Fibroblast of lung (primary cell): ENCODE measurements around the gene GYG1. TPM values are rescaled to one million over a fixed set of nuclear protein-coding genes. Genes with fewer than 3 reads are reported as not detected.

ENCODE experiments used
- DNase-seq, 2 donors: peaks; one replicate each; pipeline versions ENCODE4 v3.0.0 to v3.0.0-alpha.2; 2010; ENCODE audit warnings: low read depth in 2 of 2
- H2AFZ ChIP-seq: 2 replicates; pipeline ENCODE4 v1.5.1; 2012; ENCODE audit warnings: low read length, control low read depth, inconsistent platforms
- H3K27ac ChIP-seq: 2 replicates; pipeline ENCODE4 v1.5.1; 2011; ENCODE audit warnings: low read length, control low read depth; ENCODE audit not compliant: insufficient read depth
- H3K27me3 ChIP-seq: 2 replicates; pipeline ENCODE4 v1.5.1; 2011; ENCODE audit warnings: mild to moderate bottlenecking, low read length; ENCODE audit not compliant: control insufficient read depth, insufficient read depth
- H3K36me3 ChIP-seq: 2 replicates; pipeline ENCODE4 v1.5.1; 2011; ENCODE audit warnings: low read length; ENCODE audit not compliant: control insufficient read depth, insufficient read depth
- H3K4me1 ChIP-seq: 2 replicates; pipeline ENCODE4 v1.5.1; 2011; ENCODE audit warnings: low read length; ENCODE audit not compliant: control insufficient read depth, insufficient read depth; ENCODE audit errors: extremely low read depth
- H3K4me2 ChIP-seq: 2 replicates; pipeline ENCODE4 v1.5.1; 2011; ENCODE audit warnings: low read length, control low read depth; ENCODE audit not compliant: insufficient read depth; ENCODE audit errors: extremely low read depth
- H3K4me3 ChIP-seq, 4 experiments: fragments of 200-600 bp in 1 of 4; sonication (generic) in 1 of 4; replicated peaks in 1 of 4; 2 replicates each; pipeline ENCODE4 v1.5.1; 2011 to 2016; ENCODE audit warnings: low read length in 4 of 4, low read depth in 3 of 4, mild to moderate bottlenecking in 3 of 4, control low read depth in 2 of 4, inconsistent platforms in 1 of 4, mixed read lengths in 1 of 4; ENCODE audit not compliant: insufficient read depth in 1 of 4; ENCODE audit errors: control extremely low read depth in 1 of 4
- H3K79me2 ChIP-seq: 2 replicates; pipeline ENCODE4 v1.5.1; 2012; ENCODE audit warnings: mild to moderate bottlenecking, low read length, inconsistent platforms; ENCODE audit not compliant: control insufficient read depth, insufficient read depth
- H3K9ac ChIP-seq: 2 replicates; pipeline ENCODE4 v1.5.1; 2011; ENCODE audit warnings: mild to moderate bottlenecking, low read length, control low read depth; ENCODE audit not compliant: insufficient read depth
- H3K9me3 ChIP-seq: 2 replicates; pipeline ENCODE4 v1.5.1; 2012; ENCODE audit warnings: low read depth, low read length; ENCODE audit not compliant: control insufficient read depth, insufficient read depth
- H4K20me1 ChIP-seq: 2 replicates; pipeline ENCODE4 v1.5.1; 2011; ENCODE audit warnings: low read length; ENCODE audit not compliant: control insufficient read depth, insufficient read depth; ENCODE audit errors: extremely low read depth
- CTCF ChIP-seq, 2 donors: IDR thresholded peaks in 1 of 2; conservative IDR thresholded peaks in 1 of 2; 1 replicate in 1 of 2; 2 replicates in 1 of 2; pipeline ENCODE4 v1.5.1; 2011 to 2012; ENCODE audit warnings: low read length in 2 of 2, control low read depth in 1 of 2, inconsistent platforms in 1 of 2, low read depth in 1 of 2, mild to moderate bottlenecking in 1 of 2
- EZH2 ChIP-seq: IDR thresholded peaks from 2 replicates; pipeline ENCODE4 v1.5.1; 2012; ENCODE audit warnings: low read length, control low read depth, mild to moderate bottlenecking; ENCODE audit errors: missing control alignments
- polyA plus RNA-seq, 2 donors: library from polyadenylated mRNA; depleted of rRNA in 1 of 2; stranded (reverse) in 1 of 2; unstranded in 1 of 2; fragments of >200 nt; gene quantifications; 2 replicates each; pipeline ENCODE4 v1.2.1, GENCODE V29; 2011 to 2012; ENCODE audit warnings: missing spikeins in 1 of 2
- total RNA-seq: library from RNA; depleted of rRNA; stranded (reverse); fragments of >200 nt; gene quantifications from 2 replicates; pipeline ENCODE4 v1.2.1, GENCODE V29; 2014

Gene GYG1
- total and polyA plus RNA-seq, 2 donors (not counting 1 experiment from before 2014, with no cell fraction given) = 71.5 to 224 TPM

- Histone ChIP-seq H3K4me3 (no peak overlapping the region), H3K4me2 (no peak overlapping the region), H3K4me1 (peaks cover 5% of the 10 kb centered on the region), H3K27ac (peak overlapping the region; percentile 83), H2AFZ (peak overlapping the region; percentile 14), H3K27me3 (no peaks in the 10 kb centered on the region), H3K36me3 (no peaks in the 10 kb centered on the region), H3K79me2 (peaks cover 24% of the 10 kb centered on the region), H4K20me1 (no peaks in the 10 kb centered on the region), H3K9me3 (no peaks in the 10 kb centered on the region), H3K9ac (no peak overlapping the region)
- TF ChIP-seq EZH2 = no peak
- no peak for TF ChIP-seq CTCF (conservative IDR thresholded peaks at IDR 0.05 in 1 of 2, IDR thresholded peaks at IDR 0.05 in 1 of 2; ENCODE audit: low read depth in 1 of 2, low read length in 2 of 2)
- DNase-seq = no peak
Measured at GRCh38 chr3:148990236-148990635, 1.1 kb upstream of the GYG1 start.

- peak overlapping the region; percentile 89 for H3K9ac ChIP-seq
- peak overlapping the region; percentile 62 to 83 (median 76) for H3K4me3 ChIP-seq
- peak overlapping the region; percentile 83 for H3K27ac ChIP-seq
- H3K9me3 ChIP-seq = no peaks in the 10 kb centered on the region
- peak overlapping the region; percentile 92 for H3K4me2 ChIP-seq
- H3K79me2 ChIP-seq = peaks cover 24% of the 10 kb centered on the region
- TF ChIP-seq EZH2 (no peak), CTCF (conservative IDR thresholded peaks at IDR 0.05 in 1 of 2, IDR thresholded peaks at IDR 0.05 in 1 of 2; ENCODE audit: low read depth in 1 of 2, low read length in 2 of 2) (no peak)
- H3K36me3 ChIP-seq = peaks cover 10% of the 10 kb centered on the region
- no peak overlapping the region for H2AFZ ChIP-seq
- H3K27me3 ChIP-seq = no peaks in the 10 kb centered on the region
- peaks cover 5% of the 10 kb centered on the region for H3K4me1 ChIP-seq
- H4K20me1 ChIP-seq = no peaks in the 10 kb centered on the region
- peak; percentile 34 to 50 for DNase-seq
Measured at GRCh38 chr3:148992027-148992634, 791 bp downstream of the GYG1 start.

- Histone ChIP-seq H4K20me1 (no peaks in the 10 kb centered on the region), H3K4me2 (peak overlapping the region; percentile 92), H3K36me3 (peaks cover 10% of the 10 kb centered on the region), H3K9me3 (no peaks in the 10 kb centered on the region), H3K4me3 (peak overlapping the region; percentile 62 to 83 (median 76)), H2AFZ (no peak overlapping the region), H3K4me1 (peaks cover 5% of the 10 kb centered on the region), H3K27me3 (no peaks in the 10 kb centered on the region), H3K27ac (peak overlapping the region; percentile 83), H3K9ac (peak overlapping the region; percentile 89), H3K79me2 (peaks cover 24% of the 10 kb centered on the region)
- DNase-seq = no peak
- TF ChIP-seq EZH2 (no peak), CTCF (conservative IDR thresholded peaks at IDR 0.05 in 1 of 2, IDR thresholded peaks at IDR 0.05 in 1 of 2; ENCODE audit: low read depth in 1 of 2, low read length in 2 of 2) (no peak)
Measured at GRCh38 chr3:148992635-148993255, 1.4 kb downstream of the GYG1 start.
